Lung (tissue), 12 donors: ENCODE results near the gene NSD2. TPM values are rescaled to one million over a fixed set of nuclear protein-coding genes. Genes with fewer than 3 reads are reported as not detected.

Experiments used
- ATAC-seq: fragments of 200-7000 bp; cut with Tn5 transposase; one replicate; pipeline ENCODE4 v1.9.1; 2020; ENCODE audit warnings: moderate number of reproducible peaks; ENCODE audit not compliant: insufficient read depth, low FRiP score
- DNase-seq, 3 donors: peaks; one replicate each; pipeline ENCODE4 v3.0.0-alpha.2; 2013 to 2017
- H3K27ac ChIP-seq, 2 donors: one replicate each; pipeline ENCODE4 v1.5.1; 2013; ENCODE audit warnings: mild to moderate bottlenecking in 2 of 2, moderate library complexity in 2 of 2, control low read depth in 1 of 2, inconsistent platforms in 1 of 2, low read depth in 1 of 2, low read length in 1 of 2
- H3K27me3 ChIP-seq, 3 donors: one replicate each; pipeline ENCODE4 v1.5.1; 2013; ENCODE audit warnings: low read length in 2 of 3; ENCODE audit not compliant: control insufficient read depth in 3 of 3, insufficient read depth in 3 of 3
- H3K36me3 ChIP-seq, 4 donors: one replicate each; pipeline ENCODE4 v1.5.1; 2013; ENCODE audit warnings: low read length in 4 of 4, mild to moderate bottlenecking in 1 of 4, moderate library complexity in 1 of 4; ENCODE audit not compliant: control insufficient read depth in 4 of 4, insufficient read depth in 4 of 4
- H3K4me1 ChIP-seq, 5 donors: one replicate each; pipeline ENCODE4 v1.5.1; 2013; ENCODE audit warnings: low read length in 5 of 5, mild to moderate bottlenecking in 2 of 5, moderate library complexity in 1 of 5; ENCODE audit not compliant: control insufficient read depth in 5 of 5, insufficient read depth in 5 of 5
- H3K4me3 ChIP-seq: one replicate; pipeline ENCODE4 v1.5.1; 2013; ENCODE audit warnings: mild to moderate bottlenecking, control low read depth, moderate library complexity
- H3K9ac ChIP-seq, 2 donors: one replicate each; pipeline ENCODE4 v1.5.1; 2013; ENCODE audit warnings: low read length in 2 of 2, control low read depth in 1 of 2; ENCODE audit not compliant: insufficient read depth in 1 of 2
- H3K9me3 ChIP-seq, 4 donors: one replicate each; pipeline ENCODE4 v1.5.1; 2013; ENCODE audit warnings: low read length in 3 of 4, mild to moderate bottlenecking in 1 of 4, moderate library complexity in 1 of 4; ENCODE audit not compliant: control insufficient read depth in 4 of 4, insufficient read depth in 3 of 4
- WGBS, 2 donors: extraction: QIAGEN DNeasy Blood & Tissue Kit; methylation state at CpG; one replicate each; pipeline ENCODE4 v1.1.7; 2013; 5-methylcytosine and 5-hydroxymethylcytosine counted together
- polyA plus RNA-seq, 2 donors: library from polyadenylated mRNA; stranded (reverse); fragments of 200-250 nt; gene quantifications; one replicate each; pipeline ENCODE4 v1.2.1, GENCODE V29; 2013
- total RNA-seq, 2 donors: library from RNA; depleted of rRNA in 1 of 2; stranded (reverse); fragments of >200 nt in 1 of 2; gene quantifications; one replicate each; pipeline ENCODE4 v1.2.1, GENCODE V29; 2014 to 2021
- TF ChIP-seq, protein P1 (sequence below): IDR thresholded peaks from 2 replicates; pipeline ENCODE4 v1.5.1; 2012; ENCODE audit warnings: mild to moderate bottlenecking; ENCODE audit errors: control extremely low read depth, extremely low read depth
- donor health status: control.
- donor health status: control.
- donor health status: Bipolar disorder and iron deficiency.
- donor health status: healthy.
- donor health status: DM: yes; HTN: yes; CAD: no.

The NSD2 gene
- total and polyA plus RNA-seq, 4 donors: 12.7 to 66.2 (median 28.3) TPM

- Histone ChIP-seq H3K4me3 (no peak overlapping the region), H3K27ac (no peak overlapping the region), H3K9ac (no peak overlapping the region), H3K4me1 (peaks cover 0 to 20% (median 0%) of the 10 kb centered on the region in 5 donors), H3K9me3 (no peaks in the 10 kb centered on the region), H3K27me3 (no peaks in the 10 kb centered on the region), H3K36me3 (no peaks in the 10 kb centered on the region)
- ATAC-seq (no peak), DNase-seq (no peak)
- WGBS, 2 donors: 85 to 87% methylated on average over 7 of the region's 7 CpGs
- TF ChIP-seq, protein P1, sequence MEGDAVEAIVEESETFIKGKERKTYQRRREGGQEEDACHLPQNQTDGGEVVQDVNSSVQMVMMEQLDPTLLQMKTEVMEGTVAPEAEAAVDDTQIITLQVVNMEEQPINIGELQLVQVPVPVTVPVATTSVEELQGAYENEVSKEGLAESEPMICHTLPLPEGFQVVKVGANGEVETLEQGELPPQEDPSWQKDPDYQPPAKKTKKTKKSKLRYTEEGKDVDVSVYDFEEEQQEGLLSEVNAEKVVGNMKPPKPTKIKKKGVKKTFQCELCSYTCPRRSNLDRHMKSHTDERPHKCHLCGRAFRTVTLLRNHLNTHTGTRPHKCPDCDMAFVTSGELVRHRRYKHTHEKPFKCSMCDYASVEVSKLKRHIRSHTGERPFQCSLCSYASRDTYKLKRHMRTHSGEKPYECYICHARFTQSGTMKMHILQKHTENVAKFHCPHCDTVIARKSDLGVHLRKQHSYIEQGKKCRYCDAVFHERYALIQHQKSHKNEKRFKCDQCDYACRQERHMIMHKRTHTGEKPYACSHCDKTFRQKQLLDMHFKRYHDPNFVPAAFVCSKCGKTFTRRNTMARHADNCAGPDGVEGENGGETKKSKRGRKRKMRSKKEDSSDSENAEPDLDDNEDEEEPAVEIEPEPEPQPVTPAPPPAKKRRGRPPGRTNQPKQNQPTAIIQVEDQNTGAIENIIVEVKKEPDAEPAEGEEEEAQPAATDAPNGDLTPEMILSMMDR: no peak
Observed at GRCh38 chr4:1866189-1866661, 5.0 kb upstream of the NSD2 start.

GRCh38 chr4:1868293-1868692 lies 2.9 kb upstream of the NSD2 start:
- Histone ChIP-seq H3K9me3 (no peaks in the 10 kb centered on the region), H3K27ac (no peak overlapping the region), H3K27me3 (no peaks in the 10 kb centered on the region), H3K4me1 (peaks cover 0 to 24% (median 7%) of the 10 kb centered on the region in 5 donors), H3K9ac (no peak overlapping the region), H3K36me3 (no peaks in the 10 kb centered on the region), H3K4me3 (no peak overlapping the region)
- TF ChIP-seq, protein P1: no peak
- ATAC-seq: no peak
- no peak for DNase-seq
- 84 to 87% methylated on average over 5 of the region's 5 CpGs for WGBS, 2 donors

GRCh38 chr4:1868912-1869311 lies 2.3 kb upstream of the NSD2 start:
- no peak overlapping the region for H3K4me3 ChIP-seq
- no peaks in the 10 kb centered on the region for H3K36me3 ChIP-seq
- TF ChIP-seq, protein P1: no peak
- no peak overlapping the region for H3K27ac ChIP-seq
- H3K4me1 ChIP-seq: peaks cover 0 to 30% (median 7%) of the 10 kb centered on the region in 5 donors
- DNase-seq (no peak), ATAC-seq (no peak)
- H3K9me3 ChIP-seq: no peaks in the 10 kb centered on the region
- WGBS, 2 donors: 94 to 99% methylated on average over 3 of the region's 3 CpGs
- H3K27me3 ChIP-seq: no peaks in the 10 kb centered on the region
- no peak overlapping the region for H3K9ac ChIP-seq
